Lung (tissue), 12 donors: ENCODE measurements around the gene MADD. TPM values are rescaled to one million over a fixed set of nuclear protein-coding genes. Genes with fewer than 3 reads are reported as not detected.
A peak's percentile ranks its signal among the peaks of the same experiment; 100 is the strongest.

ENCODE experiments used
- ATAC-seq: fragments of 200-7000 bp; cut with Tn5 transposase; one replicate; pipeline ENCODE4 v1.9.1; 2020; ENCODE audit warnings: moderate number of reproducible peaks; ENCODE audit not compliant: insufficient read depth, low FRiP score
- DNase-seq, 3 donors: peaks; one replicate each; pipeline ENCODE4 v3.0.0-alpha.2; 2013 to 2017
- H3K27ac ChIP-seq, 2 donors: one replicate each; pipeline ENCODE4 v1.5.1; 2013; ENCODE audit warnings: mild to moderate bottlenecking in 2 of 2, moderate library complexity in 2 of 2, control low read depth in 1 of 2, inconsistent platforms in 1 of 2, low read depth in 1 of 2, low read length in 1 of 2
- H3K27me3 ChIP-seq, 3 donors: one replicate each; pipeline ENCODE4 v1.5.1; 2013; ENCODE audit warnings: low read length in 2 of 3; ENCODE audit not compliant: control insufficient read depth in 3 of 3, insufficient read depth in 3 of 3
- H3K36me3 ChIP-seq, 4 donors: one replicate each; pipeline ENCODE4 v1.5.1; 2013; ENCODE audit warnings: low read length in 4 of 4, mild to moderate bottlenecking in 1 of 4, moderate library complexity in 1 of 4; ENCODE audit not compliant: control insufficient read depth in 4 of 4, insufficient read depth in 4 of 4
- H3K4me1 ChIP-seq, 5 donors: one replicate each; pipeline ENCODE4 v1.5.1; 2013; ENCODE audit warnings: low read length in 5 of 5, mild to moderate bottlenecking in 2 of 5, moderate library complexity in 1 of 5; ENCODE audit not compliant: control insufficient read depth in 5 of 5, insufficient read depth in 5 of 5
- H3K4me3 ChIP-seq: one replicate; pipeline ENCODE4 v1.5.1; 2013; ENCODE audit warnings: mild to moderate bottlenecking, control low read depth, moderate library complexity
- H3K9ac ChIP-seq, 2 donors: one replicate each; pipeline ENCODE4 v1.5.1; 2013; ENCODE audit warnings: low read length in 2 of 2, control low read depth in 1 of 2; ENCODE audit not compliant: insufficient read depth in 1 of 2
- H3K9me3 ChIP-seq, 4 donors: one replicate each; pipeline ENCODE4 v1.5.1; 2013; ENCODE audit warnings: low read length in 3 of 4, mild to moderate bottlenecking in 1 of 4, moderate library complexity in 1 of 4; ENCODE audit not compliant: control insufficient read depth in 4 of 4, insufficient read depth in 3 of 4
- WGBS, 2 donors: extraction: QIAGEN DNeasy Blood & Tissue Kit; methylation state at CpG; one replicate each; pipeline ENCODE4 v1.1.7; 2013; 5-methylcytosine and 5-hydroxymethylcytosine counted together
- polyA plus RNA-seq, 2 donors: library from polyadenylated mRNA; stranded (reverse); fragments of 200-250 nt; gene quantifications; one replicate each; pipeline ENCODE4 v1.2.1, GENCODE V29; 2013
- total RNA-seq, 2 donors: library from RNA; depleted of rRNA in 1 of 2; stranded (reverse); fragments of >200 nt in 1 of 2; gene quantifications; one replicate each; pipeline ENCODE4 v1.2.1, GENCODE V29; 2014 to 2021
- TF ChIP-seq, protein P1 (sequence below): IDR thresholded peaks from 2 replicates; pipeline ENCODE4 v1.5.1; 2012; ENCODE audit warnings: mild to moderate bottlenecking; ENCODE audit errors: control extremely low read depth, extremely low read depth
- donor health status: control.
- donor health status: control.
- donor health status: Bipolar disorder and iron deficiency.
- donor health status: healthy.
- donor health status: DM: yes; HTN: yes; CAD: no.

Gene MADD
- total and polyA plus RNA-seq, 4 donors, result 15.9 to 56.8 (median 37.1) TPM

DNA sequence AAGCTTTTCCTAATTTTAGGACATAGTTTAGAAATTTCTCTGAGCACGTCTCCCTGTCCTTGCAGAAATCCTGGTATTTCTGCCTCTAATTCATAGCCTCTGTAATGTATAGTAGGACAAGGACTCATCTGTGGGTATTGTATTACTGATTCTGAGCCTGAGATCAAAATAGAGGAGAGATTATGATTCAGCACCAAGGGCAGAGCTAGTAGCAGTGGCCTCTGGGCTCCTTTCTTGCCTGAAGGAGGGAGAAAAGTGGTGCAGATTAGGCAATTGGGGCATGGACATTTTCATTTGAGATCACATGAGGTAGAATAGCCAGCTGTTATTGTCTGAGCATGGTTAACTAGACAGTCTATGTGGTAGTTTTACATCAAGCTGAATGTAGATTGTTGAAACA lies 2.8 kb downstream of the MADD start:
- no peak for ATAC-seq
- Histone ChIP-seq H3K4me3 (no peak overlapping the region), H3K27ac (no peak overlapping the region), H3K9ac (no peak overlapping the region), H3K36me3 (peaks cover 9 to 27% (median 19%) of the 10 kb centered on the region in 4 donors), H3K4me1 (peaks cover 9 to 32% (median 13%) of the 10 kb centered on the region in 5 donors), H3K9me3 (no peaks in the 10 kb centered on the region), H3K27me3 (no peaks in the 10 kb centered on the region)
- TF ChIP-seq, protein P1, sequence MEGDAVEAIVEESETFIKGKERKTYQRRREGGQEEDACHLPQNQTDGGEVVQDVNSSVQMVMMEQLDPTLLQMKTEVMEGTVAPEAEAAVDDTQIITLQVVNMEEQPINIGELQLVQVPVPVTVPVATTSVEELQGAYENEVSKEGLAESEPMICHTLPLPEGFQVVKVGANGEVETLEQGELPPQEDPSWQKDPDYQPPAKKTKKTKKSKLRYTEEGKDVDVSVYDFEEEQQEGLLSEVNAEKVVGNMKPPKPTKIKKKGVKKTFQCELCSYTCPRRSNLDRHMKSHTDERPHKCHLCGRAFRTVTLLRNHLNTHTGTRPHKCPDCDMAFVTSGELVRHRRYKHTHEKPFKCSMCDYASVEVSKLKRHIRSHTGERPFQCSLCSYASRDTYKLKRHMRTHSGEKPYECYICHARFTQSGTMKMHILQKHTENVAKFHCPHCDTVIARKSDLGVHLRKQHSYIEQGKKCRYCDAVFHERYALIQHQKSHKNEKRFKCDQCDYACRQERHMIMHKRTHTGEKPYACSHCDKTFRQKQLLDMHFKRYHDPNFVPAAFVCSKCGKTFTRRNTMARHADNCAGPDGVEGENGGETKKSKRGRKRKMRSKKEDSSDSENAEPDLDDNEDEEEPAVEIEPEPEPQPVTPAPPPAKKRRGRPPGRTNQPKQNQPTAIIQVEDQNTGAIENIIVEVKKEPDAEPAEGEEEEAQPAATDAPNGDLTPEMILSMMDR, result no peak
- peak in 1 of 3 donors; percentile 15 for DNase-seq
- 0% methylated on average over 1 of the region's 1 CpG for WGBS, 2 donors

GRCh38 chr11:47274495-47275235 lies 4.7 kb downstream of the MADD start:
- no peak overlapping the region for H3K27ac ChIP-seq
- ATAC-seq, result no peak
- 95 to 99% methylated on average over 28 of the region's 28 CpGs for WGBS, 2 donors

GRCh38 chr11:47276923-47277322 lies 7.0 kb downstream of the MADD start:
- H3K4me3 ChIP-seq, result no peak overlapping the region
- WGBS, 2 donors, result 64 to 88% methylated on average over 4 of the region's 4 CpGs
- TF ChIP-seq, protein P1, result no peak
- DNase-seq (no peak), ATAC-seq (no peak)
- H3K9ac ChIP-seq, result no peak overlapping the region
- peaks cover 0 to 7% (median 5%) of the 10 kb centered on the region in 5 donors for H3K4me1 ChIP-seq
- no peak overlapping the region for H3K27ac ChIP-seq
- H3K36me3 ChIP-seq, result peaks cover 27 to 42% (median 34%) of the 10 kb centered on the region in 4 donors
- no peaks in the 10 kb centered on the region for H3K9me3 ChIP-seq
- no peaks in the 10 kb centered on the region for H3K27me3 ChIP-seq

More at GRCh38 chr11:47274495-47275235, 4.7 kb downstream of the MADD start:
- Histone ChIP-seq H3K4me1 (peaks cover 5 to 19% (median 10%) of the 10 kb centered on the region in 5 donors), H3K27me3 (no peaks in the 10 kb centered on the region), H3K9me3 (no peaks in the 10 kb centered on the region), H3K9ac (no peak overlapping the region), H3K36me3 (peaks cover 20 to 35% (median 26%) of the 10 kb centered on the region in 4 donors), H3K4me3 (no peak overlapping the region)
- TF ChIP-seq, protein P1, result no peak
- no peak for DNase-seq

DNA sequence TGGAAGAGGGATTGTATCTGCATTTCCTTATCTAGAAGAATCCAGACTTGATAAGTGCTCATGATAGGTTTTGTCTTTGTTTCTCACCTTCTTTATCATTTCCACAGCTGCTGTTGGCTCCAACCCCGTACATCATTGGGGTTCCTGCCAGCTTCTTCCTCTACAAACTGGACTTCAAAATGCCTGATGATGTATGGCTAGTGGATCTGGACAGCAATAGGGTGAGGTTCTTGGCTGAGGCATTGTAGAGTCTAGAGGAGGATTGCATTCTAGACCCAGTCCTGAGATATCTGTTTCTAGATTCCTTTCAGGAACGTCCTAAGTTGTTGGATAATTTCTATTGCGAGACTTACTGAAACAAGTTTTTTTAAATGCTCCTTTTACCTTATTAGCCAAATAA lies 8.1 kb downstream of the MADD start:
- Histone ChIP-seq H3K27ac (no peak overlapping the region), H3K4me3 (no peak overlapping the region), H3K4me1 (peaks cover 0 to 3% (median 0%) of the 10 kb centered on the region in 5 donors), H3K9ac (no peak overlapping the region), H3K9me3 (no peaks in the 10 kb centered on the region), H3K27me3 (no peaks in the 10 kb centered on the region), H3K36me3 (peaks cover 36 to 51% (median 43%) of the 10 kb centered on the region in 4 donors)
- ATAC-seq (no peak), DNase-seq (no peak)
- WGBS, 2 donors, result 76 to 81% methylated on average over 3 of the region's 3 CpGs
- TF ChIP-seq, protein P1, result no peak
